ENCODE data around the gene TOM1. TPM values are rescaled to one million over a fixed set of nuclear protein-coding genes. Genes with fewer than 3 reads are reported as not detected.

TOM1 gene
- total RNA-seq, 4 donors from 2014 or later: 22.3 to 40.3 (median 34.1) TPM

- TF ChIP-seq POLR2AphosphoS5 (IDR thresholded peaks at IDR 0.05) (no peak), CTCF (IDR thresholded peaks at IDR 0.05) (no peak), POLR2A (IDR thresholded peaks at IDR 0.05) (no peak), EP300 (IDR thresholded peaks at IDR 0.05) (no peak)
- H3K27me3 ChIP-seq: no peaks in the 10 kb centered on the region
- H3K9me3 ChIP-seq: no peaks in the 10 kb centered on the region
- peaks cover 0 to 55% (median 22%) of the 10 kb centered on the region in 3 donors for H3K4me1 ChIP-seq
- no peak overlapping the region for H3K4me3 ChIP-seq
- H3K36me3 ChIP-seq: peaks cover 0 to 5% of the 10 kb centered on the region in 2 donors
- WGBS, 2 donors (ENCODE audit: low coverage in 1 of 2): 90 to 91% methylated on average over 4 to 7 of the region's 10 CpGs
- peak overlapping the region in 1 of 4 donors; percentile 84 for H3K27ac ChIP-seq
- no peak for ATAC-seq
Observed at GRCh38 chr22:35379146-35379993, 79.7 kb downstream of the TOM1 start.

- Histone ChIP-seq H3K4me1 (peaks cover 0 to 55% (median 22%) of the 10 kb centered on the region in 3 donors), H3K9me3 (no peaks in the 10 kb centered on the region), H3K4me3 (no peak overlapping the region), H3K27ac (peak overlapping the region in 2 of 4 donors; percentile 83 to 84), H3K36me3 (peaks cover 0 to 5% of the 10 kb centered on the region in 2 donors), H3K27me3 (no peaks in the 10 kb centered on the region)
- no peak for ATAC-seq
- TF ChIP-seq EP300 (IDR thresholded peaks at IDR 0.05) (no peak), CTCF (IDR thresholded peaks at IDR 0.05) (no peak), POLR2AphosphoS5 (IDR thresholded peaks at IDR 0.05) (no peak), POLR2A (IDR thresholded peaks at IDR 0.05) (no peak)
- 72 to 91% methylated on average over 4 to 6 of the region's 6 CpGs for WGBS, 2 donors (ENCODE audit: low coverage in 1 of 2)
Observed at GRCh38 chr22:35380013-35380412, 80.3 kb downstream of the TOM1 start.

- Histone ChIP-seq H3K36me3 (peaks cover 0 to 5% of the 10 kb centered on the region in 2 donors), H3K4me3 (peak within 1 kb of the TSS; percentile 43 to 61), H3K9me3 (no peaks in the 10 kb centered on the region), H3K27ac (peak within 1 kb of the TSS; percentile 54 to 86 (median 84)), H3K4me1 (peaks cover 0 to 55% (median 22%) of the 10 kb centered on the region in 3 donors), H3K27me3 (no peaks in the 10 kb centered on the region)
- peak; percentile 93 for ATAC-seq
- WGBS, 2 donors (ENCODE audit: low coverage in 1 of 2): 0% methylated on average over 2 of the region's 47 CpGs; no CpG with 5 or more reads in 1 of the 2 donors
- no peak for TF ChIP-seq EP300 (IDR thresholded peaks at IDR 0.05)
- TF ChIP-seq POLR2AphosphoS5 (IDR thresholded peaks at IDR 0.05): peak; percentile 85
- TF ChIP-seq POLR2A (IDR thresholded peaks at IDR 0.05): peak; percentile 84 to 86
- peak in 3 of 4 experiments; percentile 7 to 58 (median 22) for TF ChIP-seq CTCF (IDR thresholded peaks at IDR 0.05)
Observed at GRCh38 chr22:35380537-35381423, 81.1 kb downstream of the TOM1 start, which contains the start of gene HMOX1. Gene HMOX1, plus strand, starts transcription at chr22:35381096. Its CDS starts 78 bp downstream, at chr22:35381174.

- no peaks in the 10 kb centered on the region for H3K9me3 ChIP-seq
- no peak for ATAC-seq
- H3K27me3 ChIP-seq: no peaks in the 10 kb centered on the region
- H3K4me3 ChIP-seq: peak overlapping the region; percentile 43 to 61
- 32 to 89% methylated on average over 2 to 3 of the region's 5 CpGs for whole genome bisulfite sequencing, 2 donors (ENCODE audit: low coverage in 1 of 2)
- peaks cover 0 to 51% (median 19%) of the 10 kb centered on the region in 3 donors for H3K4me1 ChIP-seq
- H3K27ac ChIP-seq: peak overlapping the region; percentile 54 to 86 (median 84)
- peaks cover 0 to 10% of the 10 kb centered on the region in 2 donors for H3K36me3 ChIP-seq
- TF ChIP-seq POLR2A (IDR thresholded peaks at IDR 0.05): no peak
- no peak for TF ChIP-seq EP300 (IDR thresholded peaks at IDR 0.05)
- TF ChIP-seq POLR2AphosphoS5 (IDR thresholded peaks at IDR 0.05): no peak
- TF ChIP-seq CTCF (IDR thresholded peaks at IDR 0.05): no peak
Observed at GRCh38 chr22:35381424-35382009, 81.8 kb downstream of the TOM1 start.

All from gastroesophageal sphincter (tissue), 4 donors.